ENCODE measurements around the gene MESP2.

Gene MESP2

GRCh38 chr15:89749526-89749925 is 26.6 kb upstream of the MESP2 start:
- Mint-ChIP-seq H3K36me3 (ENCODE audit: insufficient read depth) (peaks cover 10% of the 10 kb centered on the region), H3K4me1 (ENCODE audit: low read depth in 2 of 2) (peaks cover 5 to 6% of the 10 kb centered on the region in 2 donors), H3K4me3 (peak overlapping the region; percentile 78 to 79), H3K27ac (peak overlapping the region in 1 of 2 donors; percentile 18), H3K9me3 (no peaks in the 10 kb centered on the region), H3K27me3 (peaks cover 0 to 6% of the 10 kb centered on the region in 2 donors)
- DNase-seq (no peak), ATAC-seq (replicated peaks) (no peak)

- peaks cover 10% of the 10 kb centered on the region for H3K36me3 Mint-ChIP-seq (ENCODE audit: insufficient read depth)
- ATAC-seq (replicated peaks), result peak; percentile 2
- no peak for DNase-seq
- peak overlapping the region in 1 of 2 donors; percentile 18 for H3K27ac Mint-ChIP-seq
- H3K27me3 Mint-ChIP-seq, result peaks cover 0 to 6% of the 10 kb centered on the region in 2 donors
- peak overlapping the region; percentile 78 to 79 for H3K4me3 Mint-ChIP-seq
- H3K9me3 Mint-ChIP-seq, result no peaks in the 10 kb centered on the region
- peaks cover 5 to 6% of the 10 kb centered on the region in 2 donors for H3K4me1 Mint-ChIP-seq (ENCODE audit: low read depth in 2 of 2)
Measured at GRCh38 chr15:89749951-89750559, 26.1 kb upstream of the MESP2 start.

DNA sequence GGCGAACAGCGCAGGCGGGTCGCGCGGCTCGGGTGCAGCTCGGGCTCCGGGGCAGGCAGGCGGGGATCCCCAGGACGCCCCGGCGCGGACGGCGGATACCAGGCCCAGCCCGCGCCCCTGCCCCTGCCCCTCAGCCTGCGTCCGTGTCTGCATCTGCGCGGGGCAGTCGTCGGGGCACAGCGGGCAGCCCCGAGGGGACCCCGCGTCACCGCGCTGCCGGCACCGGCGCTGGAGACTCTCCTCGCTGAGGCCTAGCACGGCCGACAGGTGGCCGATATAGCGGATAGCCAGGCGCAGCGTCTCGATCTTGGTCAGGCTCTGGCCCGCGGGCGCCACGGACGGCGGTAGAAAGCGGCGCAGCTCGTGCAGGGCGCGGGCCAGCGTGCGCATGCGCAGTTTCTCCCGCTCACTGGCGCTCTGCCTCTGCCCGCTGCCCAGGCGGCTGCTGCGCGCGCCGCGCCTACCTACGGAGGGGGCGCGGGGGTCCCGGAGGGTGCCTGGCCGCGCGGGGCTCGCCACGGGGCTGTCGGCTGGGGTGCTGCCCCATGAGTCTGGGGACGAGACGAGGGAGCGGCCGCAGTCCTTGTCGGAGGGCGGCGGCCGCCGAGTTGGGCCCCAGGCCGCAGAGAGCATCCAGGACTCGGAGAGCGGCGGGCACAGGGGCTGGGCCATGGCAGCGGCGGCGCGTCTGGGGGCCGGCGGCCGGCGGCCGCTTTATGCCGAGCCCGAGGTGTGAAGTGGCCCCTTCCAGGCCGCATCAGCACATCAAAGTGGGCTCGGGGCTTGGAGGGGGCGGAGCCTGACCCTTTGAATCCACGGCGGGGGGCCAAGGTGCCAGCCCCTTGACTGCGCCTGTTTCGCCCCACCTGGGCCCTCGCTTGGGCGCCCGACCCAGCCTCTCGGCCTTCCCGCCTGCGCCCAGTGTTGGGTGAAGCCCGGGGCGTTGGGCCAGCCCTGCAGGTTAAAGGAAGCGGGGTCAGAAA is 25.3 kb upstream of the MESP2 start, which contains the start of gene MESP1:
MESP1 (minus strand) TSS at position 690 of the 983 bp plus-strand sequence; CDS start at position 672, 18 bp downstream.
- Mint-ChIP-seq H3K4me1 (ENCODE audit: low read depth in 2 of 2) (peaks cover 5 to 6% of the 10 kb centered on the region in 2 donors), H3K27ac (peak within 1 kb of the TSS in 1 of 2 donors; percentile 18), H3K4me3 (peak within 1 kb of the TSS; percentile 78 to 79), H3K9me3 (no peaks in the 10 kb centered on the region), H3K27me3 (peaks cover 3 to 11% of the 10 kb centered on the region in 2 donors), H3K36me3 (ENCODE audit: insufficient read depth) (peaks cover 10% of the 10 kb centered on the region)
- ATAC-seq (replicated peaks) (peak; percentile 89), DNase-seq (peak; percentile 82 to 83 (median 83))

DNA sequence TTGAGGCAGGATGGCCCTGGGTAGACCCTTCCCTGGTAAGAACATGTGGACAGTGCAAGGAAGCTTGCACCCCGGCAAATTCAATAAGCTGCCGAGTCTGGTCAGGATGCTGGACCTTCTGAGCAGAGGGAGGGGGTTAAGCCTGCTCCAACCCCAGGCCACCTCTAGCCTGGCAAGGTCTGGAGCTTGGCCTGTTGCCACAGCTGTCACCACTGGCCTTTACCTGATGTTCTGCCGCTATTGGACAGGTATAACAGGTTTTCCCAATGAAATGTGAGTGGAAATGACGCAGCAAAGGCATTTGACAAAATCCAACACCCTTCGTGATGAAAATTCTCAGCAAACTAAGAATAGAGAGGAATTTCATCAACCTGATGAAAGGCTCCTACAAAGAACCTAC is 24.4 kb upstream of the MESP2 start:
- ATAC-seq (replicated peaks), result no peak
- Mint-ChIP-seq H3K9me3 (no peaks in the 10 kb centered on the region), H3K4me3 (peak overlapping the region; percentile 19 to 41)

DNA sequence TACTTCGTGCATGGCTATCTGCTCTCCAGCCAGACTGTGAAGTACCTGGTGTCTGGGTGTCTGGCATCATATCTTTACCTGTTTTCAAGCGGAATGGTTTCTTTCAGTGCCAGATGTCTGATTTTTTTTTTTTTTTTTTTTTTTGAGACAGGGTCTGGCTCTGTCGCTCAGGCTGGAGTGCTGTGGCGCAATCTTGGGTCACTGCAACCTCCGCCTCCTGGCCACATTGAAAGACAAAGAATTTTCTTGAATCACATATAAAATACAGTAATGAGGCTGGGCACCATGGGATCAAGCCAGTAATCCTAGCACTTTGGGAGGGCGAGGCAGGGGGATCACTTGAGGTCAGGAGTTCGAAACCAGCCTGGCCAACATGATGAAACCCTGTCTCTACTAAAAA is 22.3 kb upstream of the MESP2 start:
- H3K36me3 Mint-ChIP-seq (ENCODE audit: insufficient read depth), result peaks cover 10% of the 10 kb centered on the region
- H3K27me3 Mint-ChIP-seq, result peaks cover 6 to 31% of the 10 kb centered on the region in 2 donors
- DNase-seq (no peak), ATAC-seq (replicated peaks) (no peak)
- H3K9me3 Mint-ChIP-seq, result no peaks in the 10 kb centered on the region
- H3K27ac Mint-ChIP-seq, result no peak overlapping the region
- no peak overlapping the region for H3K4me3 Mint-ChIP-seq
- peaks cover 5 to 6% of the 10 kb centered on the region in 2 donors for H3K4me1 Mint-ChIP-seq (ENCODE audit: low read depth in 2 of 2)

More for the DNA sequence above, 24.4 kb upstream of the MESP2 start:
- H3K27ac Mint-ChIP-seq, result no peak overlapping the region
- peaks cover 6 to 17% of the 10 kb centered on the region in 2 donors for H3K27me3 Mint-ChIP-seq
- peaks cover 5 to 6% of the 10 kb centered on the region in 2 donors for H3K4me1 Mint-ChIP-seq (ENCODE audit: low read depth in 2 of 2)
- no peak for DNase-seq
- peaks cover 10% of the 10 kb centered on the region for H3K36me3 Mint-ChIP-seq (ENCODE audit: insufficient read depth)

- DNase-seq (no peak), ATAC-seq (replicated peaks) (no peak)
- Mint-ChIP-seq H3K4me3 (no peak overlapping the region), H3K36me3 (ENCODE audit: insufficient read depth) (peaks cover 10% of the 10 kb centered on the region), H3K27me3 (peaks cover 6 to 35% of the 10 kb centered on the region in 2 donors), H3K4me1 (ENCODE audit: low read depth in 2 of 2) (peaks cover 4 to 5% of the 10 kb centered on the region in 2 donors), H3K9me3 (no peaks in the 10 kb centered on the region), H3K27ac (no peak overlapping the region)
Measured at GRCh38 chr15:89754361-89755154, 21.6 kb upstream of the MESP2 start.

- H3K4me3 Mint-ChIP-seq, result no peak overlapping the region
- no peak for ATAC-seq (replicated peaks)
- H3K4me1 Mint-ChIP-seq (ENCODE audit: low read depth in 2 of 2), result no peaks in the 10 kb centered on the region
- H3K9me3 Mint-ChIP-seq, result no peaks in the 10 kb centered on the region
- no peak for DNase-seq
- H3K36me3 Mint-ChIP-seq (ENCODE audit: insufficient read depth), result peaks cover 6% of the 10 kb centered on the region
- peaks cover 6 to 37% of the 10 kb centered on the region in 2 donors for H3K27me3 Mint-ChIP-seq
- no peak overlapping the region for H3K27ac Mint-ChIP-seq
Measured at GRCh38 chr15:89755701-89756100, 20.4 kb upstream of the MESP2 start.

DNA sequence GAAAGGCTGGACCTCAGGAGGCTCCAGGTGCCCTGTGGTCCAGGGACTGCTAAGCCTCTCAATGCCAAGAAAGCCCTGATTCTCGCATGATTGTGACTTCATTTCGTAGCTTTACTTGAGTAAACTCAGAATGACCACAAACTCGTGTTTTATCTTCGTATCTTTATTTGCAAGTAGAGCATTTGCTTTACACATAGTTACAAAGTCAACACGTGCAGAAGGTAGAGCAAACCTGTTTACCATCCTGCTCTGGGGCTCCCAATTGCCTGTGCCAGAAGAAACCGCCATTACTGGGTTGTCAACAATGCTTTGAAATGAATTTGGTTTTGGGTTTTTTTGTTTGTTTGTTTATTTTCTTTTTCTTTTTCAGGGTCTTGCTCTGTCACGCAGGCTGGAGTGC is 19.2 kb upstream of the MESP2 start:
- no peaks in the 10 kb centered on the region for H3K4me1 Mint-ChIP-seq (ENCODE audit: low read depth in 2 of 2)
- DNase-seq (no peak), ATAC-seq (replicated peaks) (no peak)
- H3K27ac Mint-ChIP-seq, result no peak overlapping the region
- peaks cover 7% of the 10 kb centered on the region for H3K36me3 Mint-ChIP-seq (ENCODE audit: insufficient read depth)
- no peaks in the 10 kb centered on the region for H3K9me3 Mint-ChIP-seq
- peaks cover 6 to 44% of the 10 kb centered on the region in 2 donors for H3K27me3 Mint-ChIP-seq
- H3K4me3 Mint-ChIP-seq, result no peak overlapping the region

DNA sequence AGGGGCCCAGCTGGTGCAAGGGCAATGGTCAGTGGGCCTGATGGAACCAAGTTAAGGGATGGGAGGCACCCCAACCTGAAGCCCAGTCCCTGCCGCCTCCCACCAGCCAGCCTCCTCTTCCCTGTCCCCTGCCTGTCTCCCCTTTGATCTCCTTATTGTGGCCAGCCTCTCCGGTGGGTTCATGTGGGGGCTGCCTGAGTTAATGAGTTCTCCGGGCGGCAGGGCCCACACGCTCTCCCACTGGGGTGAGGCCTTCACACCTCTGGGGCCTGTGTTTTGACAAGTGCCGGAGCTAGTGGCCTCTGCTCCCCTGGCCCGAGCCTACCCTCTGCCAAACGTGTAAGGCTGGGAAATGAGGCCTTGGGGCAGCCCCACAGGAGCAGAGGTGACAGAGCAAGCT is 17.8 kb upstream of the MESP2 start:
- Mint-ChIP-seq H3K4me3 (no peak overlapping the region), H3K9me3 (no peaks in the 10 kb centered on the region), H3K27ac (no peak overlapping the region), H3K27me3 (peaks cover 6 to 38% of the 10 kb centered on the region in 2 donors), H3K36me3 (ENCODE audit: insufficient read depth) (peaks cover 5% of the 10 kb centered on the region), H3K4me1 (ENCODE audit: low read depth in 2 of 2) (no peaks in the 10 kb centered on the region)
- no peak for DNase-seq
- ATAC-seq (replicated peaks), result no peak

- H3K27me3 Mint-ChIP-seq, result peaks cover 6 to 38% of the 10 kb centered on the region in 2 donors
- no peak overlapping the region for H3K4me3 Mint-ChIP-seq
- no peaks in the 10 kb centered on the region for H3K9me3 Mint-ChIP-seq
- no peak for DNase-seq
- no peak overlapping the region for H3K27ac Mint-ChIP-seq
- ATAC-seq (replicated peaks), result no peak
- H3K36me3 Mint-ChIP-seq (ENCODE audit: insufficient read depth), result peaks cover 5% of the 10 kb centered on the region
- H3K4me1 Mint-ChIP-seq (ENCODE audit: low read depth in 2 of 2), result no peaks in the 10 kb centered on the region
Measured at GRCh38 chr15:89758981-89759380, 17.2 kb upstream of the MESP2 start.

- peaks cover 6 to 38% of the 10 kb centered on the region in 2 donors for H3K27me3 Mint-ChIP-seq
- H3K36me3 Mint-ChIP-seq (ENCODE audit: insufficient read depth), result peaks cover 5% of the 10 kb centered on the region
- H3K9me3 Mint-ChIP-seq, result no peaks in the 10 kb centered on the region
- H3K4me1 Mint-ChIP-seq (ENCODE audit: low read depth in 2 of 2), result no peaks in the 10 kb centered on the region
- ATAC-seq (replicated peaks), result no peak
- H3K27ac Mint-ChIP-seq, result no peak overlapping the region
- no peak overlapping the region for H3K4me3 Mint-ChIP-seq
- no peak for DNase-seq
Measured at GRCh38 chr15:89759835-89760234, 16.3 kb upstream of the MESP2 start.

- Mint-ChIP-seq H3K36me3 (ENCODE audit: insufficient read depth) (peaks cover 5% of the 10 kb centered on the region), H3K9me3 (no peaks in the 10 kb centered on the region), H3K4me3 (no peak overlapping the region), H3K4me1 (ENCODE audit: low read depth in 2 of 2) (no peaks in the 10 kb centered on the region), H3K27me3 (peaks cover 6 to 37% of the 10 kb centered on the region in 2 donors), H3K27ac (no peak overlapping the region)
- DNase-seq (peak; percentile 61 to 63 (median 63)), ATAC-seq (replicated peaks) (peak; percentile 73)
Measured at GRCh38 chr15:89760303-89761008, 15.7 kb upstream of the MESP2 start.
